Activated naive CD4-positive, alpha-beta T cell treated with anti-CD3 and anti-CD28 coated beads, Interleukin-2, amount 50 U/mL, for 72 hours (primary cell): ENCODE data around the gene PGLYRP2. TPM values are rescaled to one million over a fixed set of nuclear protein-coding genes. Genes with fewer than 3 reads are reported as not detected.

Experiments used
- ATAC-seq, 2 donors: fragments of 150-1000 bp; cut with Tn5 transposase; 2 replicates each; pipeline ENCODE4 v1.10.0; 2021; ENCODE audit warnings: mild to moderate bottlenecking in 2 of 2, moderate library complexity in 2 of 2
- DNase-seq, 2 donors: peaks; one replicate each; pipeline ENCODE4 v3.0.0; 2021 to 2022; ENCODE audit warnings: low spot score in 2 of 2
- H3K27ac Mint-ChIP-seq, 2 donors: one replicate each; pipeline ENCODE4 v1.8.0; 2022; ENCODE audit warnings: mild to moderate bottlenecking in 2 of 2, mixed read lengths in 2 of 2
- H3K36me3 Mint-ChIP-seq, 2 donors: one replicate each; pipeline ENCODE4 v1.8.0; 2022; ENCODE audit warnings: mixed read lengths in 2 of 2
- H3K9me3 Mint-ChIP-seq, 2 donors: one replicate each; pipeline ENCODE4 v1.8.0; 2022; ENCODE audit warnings: mixed read lengths in 2 of 2
- total RNA-seq, 2 donors: library from RNA; stranded (reverse); gene quantifications; one replicate each; pipeline ENCODE4 v1.2.3, GENCODE V29; 2022

Gene PGLYRP2
- total RNA-seq, 2 donors from 2014 or later, result 0.09 to 0.29 TPM

GRCh38 chr19:15466851-15467733 lies 12.2 kb downstream of the PGLYRP2 start:
- H3K27ac Mint-ChIP-seq, result peak overlapping the region; percentile 89 to 94
- H3K9me3 Mint-ChIP-seq, result no peaks in the 10 kb centered on the region
- peaks cover 14 to 36% of the 10 kb centered on the region in 2 donors for H3K36me3 Mint-ChIP-seq
- DNase-seq (peak; percentile 48 to 67), ATAC-seq (peak; percentile 72 to 81)

- DNase-seq (peak; percentile 59 to 70), ATAC-seq (peak; percentile 55 to 59)
- H3K36me3 Mint-ChIP-seq, result peaks cover 23 to 40% of the 10 kb centered on the region in 2 donors
- no peaks in the 10 kb centered on the region for H3K9me3 Mint-ChIP-seq
- peak within 1 kb of the TSS; percentile 95 to 96 for H3K27ac Mint-ChIP-seq
Measured at GRCh38 chr19:15464394-15465385, 14.6 kb downstream of the PGLYRP2 start, which contains the start of gene RASAL3. Gene RASAL3 (minus strand): TSS chr19:15464544. CDS start chr19:15464358, 186 bp downstream.

- ATAC-seq, result peak; percentile 67 to 68
- H3K36me3 Mint-ChIP-seq, result peaks cover 23 to 41% of the 10 kb centered on the region in 2 donors
- peak overlapping the region; percentile 95 to 96 for H3K27ac Mint-ChIP-seq
- no peaks in the 10 kb centered on the region for H3K9me3 Mint-ChIP-seq
- DNase-seq, result peak; percentile 68 to 80
Measured at GRCh38 chr19:15463861-15464371, 15.4 kb downstream of the PGLYRP2 start.

GRCh38 chr19:15461694-15462093 lies 17.6 kb downstream of the PGLYRP2 start:
- peaks cover 23 to 35% of the 10 kb centered on the region in 2 donors for H3K36me3 Mint-ChIP-seq
- peak overlapping the region; percentile 89 to 95 for H3K27ac Mint-ChIP-seq
- ATAC-seq (no peak), DNase-seq (no peak)
- H3K9me3 Mint-ChIP-seq, result no peaks in the 10 kb centered on the region

- DNase-seq (no peak), ATAC-seq (no peak)
- Mint-ChIP-seq H3K9me3 (no peaks in the 10 kb centered on the region), H3K27ac (peak overlapping the region in 1 of 2 donors; percentile 74), H3K36me3 (peaks cover 22 to 40% of the 10 kb centered on the region in 2 donors)
Measured at GRCh38 chr19:15457701-15458484, 21.4 kb downstream of the PGLYRP2 start.

- Mint-ChIP-seq H3K9me3 (no peaks in the 10 kb centered on the region), H3K27ac (no peak overlapping the region), H3K36me3 (peaks cover 18 to 36% of the 10 kb centered on the region in 2 donors)
- DNase-seq (no peak), ATAC-seq (peak in 1 of 2 donors; percentile 49)
Measured at GRCh38 chr19:15456871-15457700, 22.2 kb downstream of the PGLYRP2 start.

GRCh38 chr19:15456441-15456840 lies 22.9 kb downstream of the PGLYRP2 start:
- Mint-ChIP-seq H3K27ac (peak overlapping the region in 1 of 2 donors; percentile 59), H3K36me3 (peaks cover 12 to 37% of the 10 kb centered on the region in 2 donors), H3K9me3 (no peaks in the 10 kb centered on the region)
- DNase-seq, result no peak
- no peak for ATAC-seq

GRCh38 chr19:15455996-15456395 lies 23.3 kb downstream of the PGLYRP2 start:
- no peaks in the 10 kb centered on the region for H3K9me3 Mint-ChIP-seq
- H3K27ac Mint-ChIP-seq, result peak overlapping the region in 1 of 2 donors; percentile 59

GRCh38 chr19:15453906-15454860 lies 25.1 kb downstream of the PGLYRP2 start:
- ATAC-seq (no peak), DNase-seq (no peak)
- Mint-ChIP-seq H3K36me3 (peaks cover 8 to 43% of the 10 kb centered on the region in 2 donors), H3K27ac (peak overlapping the region; percentile 10 to 11), H3K9me3 (no peaks in the 10 kb centered on the region)

More at GRCh38 chr19:15455996-15456395, 23.3 kb downstream of the PGLYRP2 start:
- ATAC-seq, result no peak
- H3K36me3 Mint-ChIP-seq, result peaks cover 12 to 42% of the 10 kb centered on the region in 2 donors
- DNase-seq, result no peak

GRCh38 chr19:15453091-15453578 lies 26.2 kb downstream of the PGLYRP2 start:
- ATAC-seq (no peak), DNase-seq (no peak)
- Mint-ChIP-seq H3K9me3 (no peaks in the 10 kb centered on the region), H3K27ac (peak overlapping the region; percentile 11 to 70), H3K36me3 (peaks cover 8 to 42% of the 10 kb centered on the region in 2 donors)

GRCh38 chr19:15452111-15453047 lies 26.9 kb downstream of the PGLYRP2 start:
- no peak for ATAC-seq
- peaks cover 8 to 36% of the 10 kb centered on the region in 2 donors for H3K36me3 Mint-ChIP-seq
- no peak overlapping the region for H3K27ac Mint-ChIP-seq
- no peaks in the 10 kb centered on the region for H3K9me3 Mint-ChIP-seq
- no peak for DNase-seq

GRCh38 chr19:15450528-15450890 lies 28.8 kb downstream of the PGLYRP2 start:
- no peak for ATAC-seq
- DNase-seq, result no peak
- Mint-ChIP-seq H3K36me3 (peaks cover 8 to 30% of the 10 kb centered on the region in 2 donors), H3K27ac (peak overlapping the region; percentile 12 to 86), H3K9me3 (no peaks in the 10 kb centered on the region)
